T-helper 2 cell treated with Interferon-gamma antibody and Interleukin-4, amounts not matched to agents 5 μg/mL and 100 μg/mL, for 36 hours (primary cell): Measurements from ENCODE around the gene TRIM59.
A peak's percentile ranks its signal among the peaks of the same experiment; 100 is the strongest.

Experiments used
- DNase-seq: peaks from one replicate; pipeline ENCODE4 v3.0.0; 2021; ENCODE audit warnings: low spot score
- H3K27ac Mint-ChIP-seq: one replicate; pipeline ENCODE4 v1.8.0; 2021; ENCODE audit warnings: mild to moderate bottlenecking, mixed read lengths
- H3K27me3 Mint-ChIP-seq: one replicate; pipeline ENCODE4 v1.8.0; 2021; ENCODE audit warnings: low read depth, mixed read lengths
- H3K36me3 Mint-ChIP-seq: one replicate; pipeline ENCODE4 v1.8.0; 2021; ENCODE audit warnings: low read depth, mixed read lengths
- H3K4me1 Mint-ChIP-seq: one replicate; pipeline ENCODE4 v1.8.0; 2021; ENCODE audit warnings: low read depth, mixed read lengths
- H3K4me3 Mint-ChIP-seq: one replicate; pipeline ENCODE4 v1.8.0; 2022; ENCODE audit warnings: mild to moderate bottlenecking, moderate library complexity, mixed read lengths
- H3K9me3 Mint-ChIP-seq: one replicate; pipeline ENCODE4 v1.8.0; 2021; ENCODE audit warnings: mixed read lengths

The TRIM59 gene

DNA sequence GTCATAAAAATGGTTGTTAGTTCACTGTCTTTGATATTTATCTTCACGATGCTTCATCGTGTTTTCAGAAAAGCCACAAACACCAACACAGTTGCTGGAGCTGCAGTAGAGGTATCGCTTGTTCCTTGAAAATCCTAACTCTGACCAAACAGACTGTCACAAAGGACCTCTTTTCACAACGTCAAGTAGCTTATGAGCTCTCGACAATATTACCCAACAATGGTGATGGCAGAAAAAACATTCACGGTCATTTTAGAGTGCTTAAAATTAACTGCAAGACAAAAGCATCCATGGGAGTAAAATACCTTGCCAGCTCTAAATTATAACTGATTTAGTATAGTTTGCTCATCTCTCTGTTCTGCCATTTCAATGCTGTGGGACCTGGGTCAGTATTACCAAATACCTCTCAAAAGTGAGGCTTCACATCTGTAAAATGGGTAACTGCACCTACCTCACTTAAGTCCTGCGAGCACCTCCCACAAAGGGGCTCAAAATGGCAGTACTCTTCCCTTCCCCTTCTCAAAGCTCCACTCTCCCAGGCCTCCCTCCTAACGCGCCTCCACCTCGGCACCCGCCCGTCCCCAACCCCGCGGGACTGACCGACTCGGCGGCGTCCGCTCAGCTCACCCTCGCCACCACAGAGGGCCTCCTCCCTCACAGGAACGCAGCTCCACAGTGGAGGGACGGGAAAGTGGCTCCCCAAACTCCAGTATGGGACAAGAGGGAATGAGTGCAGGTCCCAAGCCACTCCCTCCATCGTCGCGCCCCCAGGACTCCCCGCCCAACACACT lies 546 bp downstream of the TRIM59 start:
- DNase-seq = no peak
- H3K27ac Mint-ChIP-seq = peak overlapping the region; percentile 99

DNA sequence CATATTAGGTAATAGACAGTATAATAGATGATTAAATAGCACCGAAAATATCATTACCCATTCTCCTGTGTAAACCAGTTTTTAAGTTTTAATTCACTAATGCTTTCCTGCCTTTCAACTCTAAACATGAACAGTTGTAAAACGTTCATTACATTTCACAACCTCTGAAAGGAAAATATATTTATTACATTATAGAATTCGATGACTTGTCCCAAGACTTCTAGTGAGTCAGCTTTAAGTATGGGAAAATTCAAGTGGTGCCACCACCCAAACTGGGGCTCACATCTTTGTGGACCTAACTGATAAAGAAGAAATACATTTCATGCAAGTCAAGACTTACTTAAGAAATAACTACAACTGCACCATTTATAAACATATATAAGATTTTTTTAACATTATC lies 2.0 kb downstream of the TRIM59 start:
- peak overlapping the region; percentile 62 for H3K27ac Mint-ChIP-seq
- DNase-seq = no peak
- H3K4me3 Mint-ChIP-seq = peak overlapping the region; percentile 98
- no peaks in the 10 kb centered on the region for H3K27me3 Mint-ChIP-seq
- H3K9me3 Mint-ChIP-seq = peaks cover 6% of the 10 kb centered on the region
- H3K4me1 Mint-ChIP-seq = peaks cover 50% of the 10 kb centered on the region
- H3K36me3 Mint-ChIP-seq = peaks cover 59% of the 10 kb centered on the region

More for the DNA sequence above, 546 bp downstream of the TRIM59 start:
- Mint-ChIP-seq H3K36me3 (peaks cover 47% of the 10 kb centered on the region), H3K27me3 (peaks cover 3% of the 10 kb centered on the region), H3K9me3 (peaks cover 6% of the 10 kb centered on the region), H3K4me1 (peaks cover 42% of the 10 kb centered on the region), H3K4me3 (peak overlapping the region; percentile 98)

DNA sequence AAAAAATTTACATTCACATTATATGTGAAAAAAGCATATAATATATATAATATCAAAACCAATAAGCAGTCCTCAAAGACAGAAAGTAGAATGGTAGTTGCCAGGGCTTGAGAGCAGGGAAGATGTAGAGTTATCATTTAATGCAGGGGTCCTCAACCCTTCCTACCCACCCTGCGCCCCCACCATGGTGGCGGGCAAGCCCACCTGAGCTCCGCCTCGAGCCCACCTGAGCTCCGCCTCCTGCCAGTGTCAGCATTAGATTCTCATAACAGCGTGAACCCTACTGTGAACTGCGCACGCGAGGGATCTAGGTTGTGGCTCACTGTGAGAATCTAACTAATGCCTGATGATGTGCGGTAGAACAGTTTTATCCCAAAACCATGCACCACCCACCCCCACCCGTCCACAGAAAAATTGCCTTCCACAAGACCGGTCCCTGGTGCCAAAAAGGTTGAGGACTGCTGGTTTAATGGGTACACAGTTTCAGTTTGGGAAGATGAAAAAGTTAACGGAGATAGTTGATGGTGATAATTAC lies 3.0 kb downstream of the TRIM59 start:
- Mint-ChIP-seq H3K27me3 (no peaks in the 10 kb centered on the region), H3K4me1 (peaks cover 54% of the 10 kb centered on the region), H3K9me3 (peaks cover 6% of the 10 kb centered on the region), H3K36me3 (peaks cover 67% of the 10 kb centered on the region), H3K4me3 (peak overlapping the region; percentile 73), H3K27ac (peak overlapping the region; percentile 49)
- DNase-seq = no peak

DNA sequence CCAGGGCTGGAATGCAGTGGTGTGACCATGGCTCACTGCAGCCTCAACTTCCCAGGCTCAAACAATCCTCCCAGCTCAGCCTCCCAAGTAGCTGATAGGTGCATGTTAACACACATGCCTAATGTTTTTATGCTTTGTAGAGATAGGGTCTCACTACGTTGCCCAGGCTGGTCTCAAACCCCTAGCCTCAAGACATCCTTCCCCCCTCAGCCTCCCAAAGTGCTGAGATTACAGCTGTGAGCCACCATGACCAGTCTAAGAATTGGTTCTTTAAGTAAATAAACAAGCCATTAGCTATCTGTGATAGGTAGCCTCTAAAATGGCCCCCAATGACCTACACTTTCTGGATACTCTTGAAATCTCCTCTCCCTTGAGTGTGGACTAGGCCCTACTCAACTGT lies 3.7 kb downstream of the TRIM59 start:
- peaks cover 6% of the 10 kb centered on the region for H3K9me3 Mint-ChIP-seq
- peaks cover 70% of the 10 kb centered on the region for H3K36me3 Mint-ChIP-seq
- DNase-seq = no peak
- H3K4me3 Mint-ChIP-seq = peak overlapping the region; percentile 63
- H3K4me1 Mint-ChIP-seq = peaks cover 55% of the 10 kb centered on the region
- H3K27me3 Mint-ChIP-seq = no peaks in the 10 kb centered on the region
- peak overlapping the region; percentile 45 for H3K27ac Mint-ChIP-seq

DNA sequence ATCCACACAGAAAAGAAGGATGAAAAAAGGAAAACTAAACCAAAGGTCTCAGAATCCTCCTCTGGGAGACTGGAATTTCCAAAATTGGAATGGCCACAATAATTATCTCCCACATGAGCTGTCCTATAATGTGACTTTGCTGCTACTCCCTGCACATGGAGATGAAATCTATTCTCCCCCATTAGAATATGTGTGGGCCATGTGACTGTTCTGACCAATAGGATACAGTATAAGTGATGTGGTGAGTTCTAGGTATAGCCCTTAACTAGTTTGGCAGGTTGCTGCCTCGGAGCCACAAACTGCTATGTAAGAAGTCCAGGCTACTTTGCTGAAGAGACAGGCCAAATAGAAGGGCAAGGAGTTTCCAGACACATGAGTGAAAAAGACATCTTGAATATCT lies 5.2 kb downstream of the TRIM59 start:
- DNase-seq = no peak
- H3K4me1 Mint-ChIP-seq = peaks cover 52% of the 10 kb centered on the region
- H3K27ac Mint-ChIP-seq = peak overlapping the region; percentile 1
- H3K27me3 Mint-ChIP-seq = no peaks in the 10 kb centered on the region
- no peaks in the 10 kb centered on the region for H3K9me3 Mint-ChIP-seq
- H3K36me3 Mint-ChIP-seq = peaks cover 76% of the 10 kb centered on the region
- peak overlapping the region; percentile 15 for H3K4me3 Mint-ChIP-seq

DNA sequence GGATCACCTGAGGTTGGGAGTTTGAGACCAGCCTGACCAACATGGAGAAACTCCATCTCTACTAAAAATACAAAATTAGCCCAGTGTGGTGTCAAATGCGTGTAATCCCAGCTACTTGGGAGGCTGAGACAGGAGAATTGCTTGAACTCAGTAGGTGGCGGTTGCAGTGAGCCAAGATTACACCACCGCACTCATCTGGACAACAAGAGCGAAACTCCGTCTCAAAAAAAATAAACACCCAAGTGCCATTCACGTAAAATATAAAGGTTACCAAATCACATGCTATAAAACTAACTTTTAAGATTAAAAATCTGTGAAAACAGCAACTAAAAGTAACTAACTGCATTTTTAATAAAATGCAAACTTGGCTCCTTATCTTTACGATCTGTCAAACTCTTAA lies 8.9 kb downstream of the TRIM59 start:
- peaks cover 56% of the 10 kb centered on the region for H3K4me1 Mint-ChIP-seq
- H3K27me3 Mint-ChIP-seq = no peaks in the 10 kb centered on the region
- no peak for DNase-seq
- H3K9me3 Mint-ChIP-seq = no peaks in the 10 kb centered on the region
- H3K4me3 Mint-ChIP-seq = no peak overlapping the region
- peaks cover 81% of the 10 kb centered on the region for H3K36me3 Mint-ChIP-seq
- no peak overlapping the region for H3K27ac Mint-ChIP-seq

DNA sequence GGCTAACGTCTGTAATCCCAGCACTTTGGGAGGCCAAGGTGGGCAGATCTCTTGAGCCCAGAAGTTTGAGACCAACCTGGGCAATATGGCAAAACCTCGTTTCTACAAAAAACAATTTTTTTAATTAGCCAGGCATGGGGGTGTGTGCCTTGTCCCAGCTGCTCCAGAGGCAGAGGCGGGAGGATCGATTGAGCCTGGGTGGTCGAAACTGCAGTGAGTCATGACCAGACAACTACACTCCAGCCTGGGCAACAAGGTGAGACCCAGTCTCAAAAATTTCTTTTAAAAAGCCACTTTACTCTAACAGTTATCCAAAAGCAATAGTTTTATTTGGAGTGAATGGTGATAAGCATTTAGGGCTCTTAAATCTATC lies 12.5 kb downstream of the TRIM59 start:
- Mint-ChIP-seq H3K4me3 (peak overlapping the region; percentile 36), H3K9me3 (no peaks in the 10 kb centered on the region), H3K27ac (no peak overlapping the region), H3K4me1 (peaks cover 37% of the 10 kb centered on the region), H3K27me3 (no peaks in the 10 kb centered on the region), H3K36me3 (peaks cover 76% of the 10 kb centered on the region)
- DNase-seq = no peak

DNA sequence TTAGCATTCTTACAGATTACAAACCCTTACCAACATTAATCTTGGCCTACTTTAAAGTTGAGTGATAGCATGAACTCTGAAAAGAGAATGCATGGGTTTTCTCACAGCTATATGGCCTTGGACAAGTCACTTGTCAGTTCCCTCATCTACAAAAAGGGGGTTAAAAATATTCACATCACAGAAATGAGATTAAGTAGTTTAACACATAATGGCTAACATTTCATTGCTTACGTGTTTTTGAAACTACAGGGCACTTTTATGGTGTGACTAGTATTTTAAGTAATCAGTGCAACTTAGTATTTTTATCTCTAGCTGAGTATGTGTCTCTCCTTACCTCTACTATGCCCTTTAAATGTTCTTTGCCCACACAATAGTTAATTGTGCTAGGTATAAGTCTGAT lies 13.8 kb downstream of the TRIM59 start:
- no peak for DNase-seq
- peaks cover 31% of the 10 kb centered on the region for H3K4me1 Mint-ChIP-seq
- peaks cover 82% of the 10 kb centered on the region for H3K36me3 Mint-ChIP-seq
- no peaks in the 10 kb centered on the region for H3K27me3 Mint-ChIP-seq
- H3K9me3 Mint-ChIP-seq = no peaks in the 10 kb centered on the region
- no peak overlapping the region for H3K4me3 Mint-ChIP-seq
- H3K27ac Mint-ChIP-seq = no peak overlapping the region

DNA sequence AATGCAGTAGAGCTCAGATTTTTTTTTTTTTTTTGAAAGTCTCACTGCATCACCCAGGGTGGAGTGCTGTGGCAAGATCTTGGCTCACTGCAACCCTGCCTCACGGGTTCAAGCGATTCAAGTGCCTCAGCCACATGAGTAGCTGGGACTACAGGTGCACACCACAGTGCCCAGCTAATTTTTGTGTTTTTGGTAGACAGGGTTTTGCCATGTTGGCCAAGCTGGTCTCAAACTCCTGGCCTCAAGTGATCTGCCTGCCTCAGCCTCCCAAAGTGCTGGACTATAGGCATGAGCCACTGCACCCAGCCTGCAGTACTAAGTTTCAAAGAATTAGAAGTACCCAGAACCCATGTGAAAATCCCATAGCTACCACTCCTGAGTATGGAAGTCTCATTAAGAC lies 14.5 kb downstream of the TRIM59 start:
- Mint-ChIP-seq H3K27me3 (no peaks in the 10 kb centered on the region), H3K9me3 (no peaks in the 10 kb centered on the region), H3K36me3 (peaks cover 79% of the 10 kb centered on the region), H3K4me1 (peaks cover 31% of the 10 kb centered on the region), H3K27ac (peak overlapping the region; percentile 41), H3K4me3 (no peak overlapping the region)
- no peak for DNase-seq

DNA sequence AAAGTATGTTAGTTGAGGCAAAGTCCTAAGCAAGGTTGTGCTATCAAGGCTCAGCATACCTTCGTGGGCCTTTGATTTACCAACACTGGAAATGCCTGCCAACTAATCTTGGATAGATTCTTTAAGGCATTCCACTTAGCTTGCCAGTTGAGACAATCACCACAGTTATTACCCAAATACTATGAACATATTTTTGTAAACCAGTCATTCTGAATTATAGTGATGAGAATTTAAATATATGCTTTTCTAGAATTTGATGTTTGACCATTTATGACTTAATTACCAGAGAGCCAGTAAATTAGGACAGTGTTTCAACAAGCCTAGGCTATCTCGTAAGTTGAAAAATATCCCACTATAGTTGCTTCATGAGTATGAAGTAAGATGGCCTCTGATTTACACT lies 15.5 kb downstream of the TRIM59 start:
- H3K36me3 Mint-ChIP-seq = peaks cover 72% of the 10 kb centered on the region
- no peak for DNase-seq
- H3K27me3 Mint-ChIP-seq = no peaks in the 10 kb centered on the region
- H3K9me3 Mint-ChIP-seq = no peaks in the 10 kb centered on the region
- H3K27ac Mint-ChIP-seq = no peak overlapping the region
- H3K4me3 Mint-ChIP-seq = no peak overlapping the region
- H3K4me1 Mint-ChIP-seq = peaks cover 26% of the 10 kb centered on the region

DNA sequence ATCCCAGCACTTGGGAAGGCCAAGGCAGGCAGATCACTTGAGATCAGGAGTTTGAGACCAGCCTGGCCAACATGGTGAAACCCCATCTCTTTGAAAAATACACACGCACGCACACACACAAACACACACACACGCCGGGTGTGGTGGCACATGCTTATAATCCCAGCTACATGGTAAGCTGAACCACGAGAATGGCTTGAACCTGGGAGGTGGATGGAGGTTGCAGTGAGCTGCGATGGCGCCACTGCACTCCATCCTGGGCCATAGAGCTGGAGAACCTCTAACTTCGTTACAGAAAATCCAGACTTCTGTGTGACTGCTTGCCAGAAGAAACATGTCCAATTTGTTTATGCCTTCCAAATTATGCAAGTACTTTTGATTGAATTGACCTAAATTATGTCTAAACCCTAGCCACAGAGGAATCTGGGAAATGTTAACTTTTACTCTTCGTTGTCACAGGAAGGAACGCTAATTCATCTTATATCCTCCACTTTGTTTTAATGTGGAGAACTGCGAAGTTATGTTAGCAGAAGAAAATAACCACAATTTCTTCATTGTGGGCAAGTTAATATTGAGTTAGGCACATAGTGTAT lies 21.7 kb downstream of the TRIM59 start:
- Mint-ChIP-seq H3K9me3 (no peaks in the 10 kb centered on the region), H3K36me3 (peaks cover 77% of the 10 kb centered on the region), H3K4me3 (no peak overlapping the region), H3K27ac (peak overlapping the region; percentile 26), H3K27me3 (no peaks in the 10 kb centered on the region), H3K4me1 (peaks cover 13% of the 10 kb centered on the region)
- DNase-seq = no peak

DNA sequence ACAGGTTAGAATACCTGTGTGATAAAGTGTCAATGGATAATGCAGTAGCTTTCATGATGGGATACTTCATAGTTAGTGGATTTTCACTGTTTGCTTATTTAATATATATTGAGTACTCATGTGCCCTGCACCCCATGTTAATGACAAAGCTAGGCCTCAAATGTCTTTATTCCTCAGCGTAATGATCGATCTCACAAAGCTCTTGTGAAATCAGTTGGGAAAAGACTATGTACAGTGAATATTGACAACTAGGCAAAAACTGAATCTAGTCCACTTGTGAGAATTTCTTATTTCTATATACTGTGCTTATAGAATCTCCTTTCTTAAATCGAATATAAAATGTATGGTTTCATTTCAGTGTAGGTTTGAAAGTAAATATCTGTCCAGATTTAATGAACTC lies 32.3 kb downstream of the TRIM59 start:
- Mint-ChIP-seq H3K36me3 (peaks cover 77% of the 10 kb centered on the region), H3K27ac (no peak overlapping the region), H3K4me3 (no peak overlapping the region), H3K4me1 (peaks cover 46% of the 10 kb centered on the region), H3K9me3 (no peaks in the 10 kb centered on the region), H3K27me3 (no peaks in the 10 kb centered on the region)
- DNase-seq = no peak

DNA sequence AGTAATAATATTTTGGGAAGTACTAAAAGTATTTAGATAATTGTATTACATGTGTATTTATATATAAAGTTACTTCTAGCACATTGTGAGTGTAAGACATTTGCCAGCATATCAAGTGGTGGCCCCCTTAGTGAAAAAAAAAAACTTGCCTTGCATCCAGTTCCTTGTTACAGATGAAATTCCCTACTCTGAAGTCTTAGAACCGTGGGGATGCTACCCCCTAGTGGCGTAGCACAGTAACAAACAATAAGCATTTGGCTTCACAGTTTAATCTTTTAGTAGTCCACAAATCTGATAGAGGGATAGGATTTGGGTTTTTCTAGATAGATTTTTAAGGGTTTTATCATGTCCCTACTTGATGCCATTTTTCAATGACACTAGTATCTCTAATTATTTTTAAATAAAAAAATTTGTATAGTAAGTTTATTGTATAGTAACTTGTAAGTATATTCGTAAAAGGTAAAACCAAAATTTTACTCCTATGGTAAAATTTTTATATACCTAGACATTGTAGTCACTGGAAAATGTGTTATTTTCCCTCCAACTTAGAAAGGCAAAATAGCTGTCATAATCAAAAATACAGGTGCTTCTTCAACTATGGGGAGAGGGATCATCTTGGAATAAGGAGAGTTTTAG lies 35.9 kb downstream of the TRIM59 start:
- no peaks in the 10 kb centered on the region for H3K9me3 Mint-ChIP-seq
- H3K27me3 Mint-ChIP-seq = no peaks in the 10 kb centered on the region
- peak; percentile 53 for DNase-seq
- peaks cover 69% of the 10 kb centered on the region for H3K36me3 Mint-ChIP-seq
- H3K4me1 Mint-ChIP-seq = peaks cover 48% of the 10 kb centered on the region
- peak overlapping the region; percentile 13 for H3K27ac Mint-ChIP-seq
- no peak overlapping the region for H3K4me3 Mint-ChIP-seq

DNA sequence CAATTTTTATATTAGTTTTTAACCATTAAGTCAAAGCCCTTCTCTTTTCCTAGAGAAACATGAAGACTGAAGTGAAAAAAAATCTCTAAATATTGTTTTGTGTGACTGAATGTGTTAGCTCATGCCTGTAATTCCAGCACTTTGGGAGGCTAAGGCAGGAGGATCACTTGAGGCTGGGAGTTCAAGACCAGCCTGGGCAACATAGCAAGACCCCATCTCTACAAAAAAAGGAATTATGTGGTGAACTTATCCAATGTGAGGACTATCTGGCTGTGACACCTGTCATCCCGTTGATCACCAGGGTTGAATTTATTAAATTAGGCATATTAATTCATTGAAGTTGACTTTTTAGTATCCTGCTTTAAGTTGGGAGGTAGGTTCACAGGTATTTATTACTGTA lies 37.1 kb downstream of the TRIM59 start:
- H3K9me3 Mint-ChIP-seq = no peaks in the 10 kb centered on the region
- no peak overlapping the region for H3K4me3 Mint-ChIP-seq
- no peaks in the 10 kb centered on the region for H3K27me3 Mint-ChIP-seq
- DNase-seq = no peak
- peaks cover 51% of the 10 kb centered on the region for H3K4me1 Mint-ChIP-seq
- peaks cover 71% of the 10 kb centered on the region for H3K36me3 Mint-ChIP-seq
- H3K27ac Mint-ChIP-seq = no peak overlapping the region
